GM12878 (cell line): ENCODE data around the gene CALHM1. TPM values are rescaled to one million over a fixed set of nuclear protein-coding genes. Genes with fewer than 3 reads are reported as not detected.

Experiments used
- ATAC-seq: fragments of 200-7000 bp; cut with Tn5 transposase; 3 replicates; pipeline ENCODE4 v1.9.1; 2020; ENCODE audit warnings: mild to moderate bottlenecking, moderate library complexity
- BruUV-seq: library from RNA; stranded (reverse); fragments of 400-500 nt; replicated peaks from 2 replicates; lab custom pipeline; 2021; lab: Mats Ljungman, UMichigan
- CTCF ChIA-PET: fragments of 300-600 bp; sonication (Branson Sonifier 250); formaldehyde crosslinking; extraction: SDS; loops from one replicate; lab custom pipeline; 2021; ENCODE audit warnings: inconsistent platforms; lab: Yijun Ruan, JAX
- POLR2A ChIA-PET: fragments of 350-600 bp; formaldehyde crosslinking; extraction: SDS; loops from one replicate; lab custom pipeline; 2021; ENCODE audit warnings: inconsistent platforms; lab: Charles Lee
- RAD21 ChIA-PET: fragments of 300-600 bp; sonication (Branson Sonifier 250); formaldehyde crosslinking; loops from one replicate; lab custom pipeline; 2023; ENCODE audit warnings: antibody characterized with exemption; ENCODE audit not compliant: unreplicated experiment; lab: Charles Lee
- SMC1A ChIA-PET: fragments of 300-600 bp; sonication (Branson Sonifier 250); formaldehyde crosslinking; loops from one replicate; lab custom pipeline; 2023; ENCODE audit not compliant: unreplicated experiment, uncharacterized antibody; lab: Charles Lee
- DNase-seq: peaks from one replicate; pipeline ENCODE4 v3.0.0-alpha.2; 2011; ENCODE audit warnings: low read depth, low spot score
- FAIRE-seq: peaks from 3 replicates; lab custom pipeline; 2011; peaks lifted over from hg19 to GRCh38; lab: Jason Lieb, UNC
- H2AFZ ChIP-seq: 2 replicates; pipeline ENCODE4 v1.6.0; 2011; ENCODE audit warnings: low read depth, low read length, control low read depth; ENCODE audit not compliant: control insufficient read depth
- H3K27ac ChIP-seq: 2 replicates; pipeline ENCODE4 v1.5.1; 2011; ENCODE audit warnings: control low read depth; ENCODE audit not compliant: control insufficient read depth, insufficient read depth
- H3K27me3 ChIP-seq, 2 experiments: replicated peaks in 1 of 2; 2 replicates each; pipeline versions ENCODE4 v1.6.0 to v1.6.1; 2011; ENCODE audit warnings: low read length in 1 of 2; ENCODE audit not compliant: control insufficient read depth in 2 of 2, insufficient read depth in 2 of 2
- H3K36me3 ChIP-seq, 2 experiments: 2 replicates each; pipeline ENCODE4 v1.5.1; 2011; ENCODE audit warnings: low read length in 1 of 2; ENCODE audit not compliant: control insufficient read depth in 2 of 2, insufficient read depth in 2 of 2
- H3K4me1 ChIP-seq: 2 replicates; pipeline ENCODE4 v1.6.1; 2011; ENCODE audit warnings: mild to moderate bottlenecking, low read length, moderate library complexity, mixed read lengths; ENCODE audit not compliant: control insufficient read depth, insufficient read depth
- H3K4me2 ChIP-seq: 2 replicates; pipeline ENCODE4 v1.6.0; 2011; ENCODE audit warnings: control low read depth; ENCODE audit not compliant: control insufficient read depth, insufficient read depth
- H3K4me3 ChIP-seq: fragments of 200-600 bp; sonication (generic); 2 replicates; pipeline ENCODE4 v1.5.1; 2016
- H3K79me2 ChIP-seq: 2 replicates; pipeline ENCODE4 v1.6.0; 2011; ENCODE audit warnings: low read length; ENCODE audit not compliant: control insufficient read depth, insufficient read depth
- H3K9ac ChIP-seq: 2 replicates; pipeline ENCODE4 v1.8.0; 2011; ENCODE audit warnings: low read length, control low read depth, mixed read lengths; ENCODE audit not compliant: control insufficient read depth, insufficient read depth
- H3K9me3 ChIP-seq: replicated peaks from 3 replicates; pipeline ENCODE4 v1.5.1; 2011; ENCODE audit warnings: mild to moderate bottlenecking, low read length; ENCODE audit not compliant: control insufficient read depth, insufficient read depth
- H4K20me1 ChIP-seq: 2 replicates; pipeline ENCODE4 v1.6.0; 2011; ENCODE audit not compliant: control insufficient read depth, insufficient read depth
- BCLAF1 ChIP-seq: fragments of 450-650 bp; IDR thresholded peaks from 2 replicates; pipeline ENCODE4 v1.6.1; 2017; ENCODE audit warnings: antibody characterized with exemption, mild to moderate bottlenecking, moderate library complexity
- CTCF ChIP-seq, 3 experiments: IDR thresholded peaks in 2 of 3; conservative IDR thresholded peaks in 1 of 3; 2 replicates each; pipeline ENCODE4 v1.5.1; 2011; ENCODE audit warnings: low read depth in 3 of 3, low read length in 3 of 3, mild to moderate bottlenecking in 3 of 3, control low read depth in 2 of 3, moderate library complexity in 2 of 3, inconsistent platforms in 1 of 3, mixed read lengths in 1 of 3; ENCODE audit not compliant: control insufficient read depth in 2 of 3, insufficient read depth in 1 of 3; ENCODE audit errors: extremely low read depth in 1 of 3
- EZH2 ChIP-seq: IDR thresholded peaks from 2 replicates; pipeline ENCODE4 v1.6.1; 2012; ENCODE audit warnings: low read depth, mild to moderate bottlenecking, control low read depth, inconsistent platforms, low read length, borderline replicate concordance; ENCODE audit not compliant: control insufficient read depth
- HDAC6 ChIP-seq: fragments of 200-600 bp; sonication (generic); IDR thresholded peaks from one replicate; pipeline ENCODE4 v1.8.0; 2017; ENCODE audit warnings: antibody characterized with exemption; ENCODE audit not compliant: unreplicated experiment
- RAD51 ChIP-seq: fragments of 450-650 bp; IDR thresholded peaks from 2 replicates; pipeline ENCODE4 v1.6.1; 2016; ENCODE audit warnings: moderate library complexity, mild to moderate bottlenecking, inconsistent platforms
- WRNIP1 ChIP-seq: IDR thresholded peaks from 2 replicates; pipeline ENCODE4 v1.6.1; 2011; ENCODE audit warnings: low read depth, low read length, improper control_type of control experiment, borderline replicate concordance
- WGBS: methylation state at CpG from one replicate; pipeline ENCODE4 v1.1.6; 2016; ENCODE audit warnings: low lambda C conversion rate; ENCODE audit not compliant: insufficient replicate concordance, insufficient coverage; ENCODE audit errors: missing lambda C conversion rate; 5-methylcytosine and 5-hydroxymethylcytosine counted together
- in situ Hi-C: fragments of 300-500 bp; cut with MboI; formaldehyde crosslinking; loops from 9 replicates; pipeline ENCODE4 v1.14.3; 2018; ENCODE audit warnings: mixed read lengths
- intact Hi-C: fragments of 100-400 bp; cut with micrococcal nuclease; formaldehyde crosslinking; loops from one replicate; pipeline ENCODE4 v1.14.2; 2022; ENCODE audit not compliant: unreplicated experiment
- polyA plus RNA-seq, 11 experiments: library from polyadenylated mRNA; depleted of rRNA in 4 of 11; unstranded in 6 of 11; stranded (reverse) in 5 of 11; fragments of >200 nt; fragmentation: Nextera tagmentation in 4 of 11; fragmentation: Illumina TruSeq in 1 of 11; extraction: Ambion mirVana in 4 of 11; extraction: Trizol in 1 of 11; gene quantifications; 1 replicate in 1 of 11; 2 replicates in 10 of 11; pipeline versions ENCODE4 v1.2.1 to v1.2.3, GENCODE V29; 2011 to 2016; ENCODE audit warnings: inconsistent platforms in 2 of 11, missing spikeins in 2 of 11, low read depth in 1 of 11
- total RNA-seq, 4 experiments: library from RNA; depleted of rRNA in 3 of 4; stranded (reverse); fragments of >200 nt in 3 of 4; fragmentation: Illumina TruSeq in 1 of 4; extraction: Trizol in 1 of 4; gene quantifications; 2 replicates each; pipeline versions ENCODE4 v1.2.1 to v1.2.3, GENCODE V29; 2013 to 2021

CALHM1 gene
- total and polyA plus RNA-seq, 10 of the 15 experiments (the other 5 are each of a cell fraction or from before 2014, with no cell fraction given), result 0.05 to 1.7 (median 0.17) TPM

GRCh38 chr10:103458720-103459119 is at the start of gene CALHM1 (continued):
- TF ChIP-seq BCLAF1 (no peak), EZH2 (no peak), HDAC6 (no peak), RAD51 (peak; percentile 36; the same call in 1 of the 2 replicates)

- Histone ChIP-seq H3K36me3 (no peaks in the 10 kb centered on the region), H3K4me2 (no peak overlapping the region), H3K4me3 (no peak overlapping the region), H3K27me3 (peaks cover 0 to 2% of the 10 kb centered on the region in 2 experiments; a peak in 2 of 4 replicates)
- WGBS, result 15% methylated on average over 10 of the region's 10 CpGs
- peak; percentile 11; the same call in 2 of the 3 replicates for ATAC-seq
- ChIA-PET RAD21 (no interaction called here), SMC1A (interaction anchor here (1.0 kb wide), 2 partner anchors 16 to 105 kb away, joined by 3 read pairs; no protein-coding TSS in a partner anchor)
- no peak for DNase-seq
- intact Hi-C loops, result no loop called here
- TF ChIP-seq CTCF (IDR thresholded peaks at IDR 0.05 in 2 of 3, conservative IDR thresholded peaks at IDR 0.05 in 1 of 3; ENCODE audit: control insufficient read depth in 2 of 3, extremely low read depth in 1 of 3, insufficient read depth in 1 of 3, low read depth in 3 of 3, low read length in 3 of 3) (peak in 2 of 3 experiments; percentile 10 to 11; a peak in 1 of 6 replicates), WRNIP1 (no peak)
- TF ChIP-seq, all 136 proteins: peak for 1
- no peaks in the 10 kb centered on the region for H4K20me1 ChIP-seq
- no TSS peak for BruUV-seq
- ChIA-PET CTCF (no interaction called here), POLR2A (interaction anchor here (0.5 kb wide), 1 partner anchor 24 kb away, joined by 9 read pairs; no protein-coding TSS in a partner anchor)
- no peaks in the 10 kb centered on the region for H3K9me3 ChIP-seq
- no peak overlapping the region for H3K9ac ChIP-seq
- in situ Hi-C loops, result no loop called here
- no peak overlapping the region for H3K27ac ChIP-seq
- FAIRE-seq, result no peak
- H3K4me1 ChIP-seq, result peaks cover 6% of the 10 kb centered on the region
- no peaks in the 10 kb centered on the region for H3K79me2 ChIP-seq
- no peak overlapping the region for H2AFZ ChIP-seq
These were observed 48.8 kb upstream of the CALHM1 start for GRCh38 chr10:103507235-103508191.
